NCI-H748 (cell line): ENCODE results near the gene TICAM2.

Source experiments
- DNase-seq: peaks from one replicate; lab custom pipeline; 2025; ENCODE audit not compliant: unreplicated experiment; lab: John Stamatoyannopoulos, UW

Gene TICAM2

GRCh38 chr5:115611873-115612272 is 9.6 kb upstream of the TICAM2 start:
- no peak for DNase-seq

- no peak for DNase-seq
Observed at GRCh38 chr5:115607935-115608334, 5.7 kb upstream of the TICAM2 start.

- DNase-seq, result no peak
Observed at GRCh38 chr5:115605436-115605835, 3.2 kb upstream of the TICAM2 start.

- DNase-seq, result peak; percentile 55
Observed at GRCh38 chr5:115602591-115603125, 379 bp upstream of the TICAM2 start.

DNA sequence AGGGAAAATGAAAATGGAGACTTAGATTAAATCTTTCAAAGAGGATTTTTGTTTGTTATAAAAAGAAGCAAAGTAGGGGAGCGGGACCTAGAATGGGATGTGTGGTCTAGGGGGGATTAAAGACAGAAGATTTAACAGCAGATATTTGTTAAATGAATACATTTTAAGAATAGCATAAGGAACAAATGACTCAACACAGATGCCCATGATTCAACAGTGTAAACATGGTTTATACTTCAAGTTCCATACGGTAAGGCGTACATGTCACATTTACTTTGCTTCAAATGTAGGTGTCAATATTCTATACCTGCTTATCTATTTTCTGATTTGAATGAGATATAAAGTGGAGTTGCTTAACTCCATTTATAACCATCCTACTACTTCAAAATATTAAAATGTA is 1.5 kb downstream of the TICAM2 start:
- DNase-seq, result no peak

GRCh38 chr5:115599924-115600323 is 2.4 kb downstream of the TICAM2 start:
- no peak for DNase-seq

DNA sequence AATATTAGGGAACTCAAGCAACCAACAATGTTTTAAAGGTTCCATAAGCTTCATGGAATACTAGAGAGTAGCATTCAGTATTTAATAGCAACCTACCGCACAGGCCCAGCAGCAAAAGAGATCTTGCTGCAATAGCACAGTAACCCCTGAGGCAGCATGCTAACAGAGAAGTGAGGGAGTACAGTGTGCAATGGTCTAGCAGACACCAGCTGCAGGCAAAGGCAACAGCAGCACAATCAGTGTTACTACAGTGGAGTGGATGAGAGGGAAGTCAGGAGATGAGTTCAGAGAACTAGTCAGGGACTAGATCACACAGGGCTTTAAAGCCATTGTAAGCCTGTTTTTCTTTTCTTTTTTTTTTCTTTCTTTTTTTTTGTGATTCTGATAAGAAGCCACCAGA is 2.8 kb downstream of the TICAM2 start:
- DNase-seq, result peak; percentile 2

- DNase-seq, result no peak
Observed at GRCh38 chr5:115594128-115595047, 7.9 kb downstream of the TICAM2 start.

DNA sequence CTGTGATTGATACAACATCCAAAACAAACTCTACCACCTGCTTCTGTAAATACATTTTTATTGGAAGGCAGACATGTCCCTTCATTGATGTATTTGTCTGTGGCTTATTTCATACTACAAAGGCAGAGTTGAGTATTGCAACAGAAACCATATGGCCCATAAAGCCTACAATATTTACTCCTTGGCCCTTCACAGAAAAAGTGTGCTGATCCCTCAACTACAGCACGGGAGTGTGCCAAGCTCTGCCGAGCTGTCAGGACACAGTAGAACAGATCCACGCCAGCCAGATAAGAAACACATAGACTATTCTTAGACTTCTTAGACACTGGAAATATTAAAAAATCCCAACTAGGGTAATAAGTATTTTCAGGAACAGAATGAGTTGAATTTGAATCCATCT is 13.2 kb downstream of the TICAM2 start:
- no peak for DNase-seq

DNA sequence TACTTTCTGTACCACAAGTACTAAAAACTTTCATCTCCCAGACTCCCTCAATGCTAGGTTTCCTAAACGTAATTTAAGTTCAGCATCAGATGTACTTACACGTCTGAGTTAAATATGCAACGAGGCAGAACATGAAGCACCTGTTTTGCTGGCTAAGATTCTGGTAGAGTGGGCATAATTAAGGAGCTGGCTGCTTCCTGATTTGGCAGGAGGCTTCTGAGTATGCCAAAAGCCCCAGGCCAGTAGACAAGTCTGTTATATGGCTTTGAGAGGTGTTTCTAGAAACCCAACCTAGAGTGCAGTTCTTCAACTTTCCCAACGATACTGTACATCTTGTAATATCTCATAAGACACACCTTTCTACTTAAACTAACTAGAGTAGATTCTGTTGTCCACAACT is 13.6 kb downstream of the TICAM2 start:
- no peak for DNase-seq

DNA sequence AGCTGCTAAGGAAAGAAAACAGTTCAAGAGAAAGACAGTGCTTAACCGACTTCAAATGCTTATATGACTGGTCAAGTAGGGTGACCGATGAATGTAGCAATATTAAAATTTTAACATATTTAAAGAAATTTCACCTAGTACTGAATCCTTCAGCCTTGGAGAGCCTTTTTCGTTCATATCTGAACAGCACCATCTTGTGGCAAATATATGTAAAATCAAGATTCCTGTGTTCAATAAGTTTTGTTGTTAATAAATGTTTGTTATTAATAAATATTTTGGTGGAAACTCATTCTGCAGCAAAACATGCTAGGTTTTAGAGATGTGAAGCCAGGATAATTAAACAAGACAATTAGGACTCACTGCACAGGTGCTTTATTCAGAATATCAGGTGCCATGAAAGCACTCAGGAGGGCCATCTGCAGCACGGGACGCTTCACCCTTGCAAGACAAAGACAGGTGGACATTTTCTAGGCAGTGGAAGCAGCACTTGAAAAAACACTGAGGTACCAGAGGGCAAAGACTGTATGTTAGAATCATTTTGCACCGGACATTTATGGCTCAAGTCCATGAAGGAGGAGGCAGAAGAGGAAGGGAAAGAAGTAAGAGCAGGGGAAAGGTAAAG is 15.6 kb downstream of the TICAM2 start:
- DNase-seq, result peak; percentile 35

DNA sequence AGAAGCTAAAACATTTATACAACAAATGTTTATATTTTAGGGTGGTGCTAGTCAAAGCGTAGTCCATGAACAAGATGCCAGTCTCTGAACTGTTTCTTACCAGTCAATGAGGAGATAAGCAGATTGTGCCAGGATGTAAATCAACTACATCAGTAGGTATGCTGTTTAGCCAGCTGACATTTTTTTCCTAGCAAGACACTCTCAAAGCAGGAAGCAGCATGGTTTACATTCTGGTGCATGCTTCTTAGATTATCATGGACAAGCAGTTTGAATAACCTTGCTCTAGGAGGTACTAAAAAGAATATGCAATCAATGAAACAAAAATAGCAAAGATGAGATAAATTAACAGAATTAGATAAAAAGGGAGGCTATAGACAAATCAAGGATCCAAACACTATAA is 17.0 kb downstream of the TICAM2 start:
- no peak for DNase-seq

GRCh38 chr5:115584501-115584900 is 17.8 kb downstream of the TICAM2 start:
- DNase-seq, result no peak

GRCh38 chr5:115583474-115583873 is 18.8 kb downstream of the TICAM2 start:
- DNase-seq, result no peak

DNA sequence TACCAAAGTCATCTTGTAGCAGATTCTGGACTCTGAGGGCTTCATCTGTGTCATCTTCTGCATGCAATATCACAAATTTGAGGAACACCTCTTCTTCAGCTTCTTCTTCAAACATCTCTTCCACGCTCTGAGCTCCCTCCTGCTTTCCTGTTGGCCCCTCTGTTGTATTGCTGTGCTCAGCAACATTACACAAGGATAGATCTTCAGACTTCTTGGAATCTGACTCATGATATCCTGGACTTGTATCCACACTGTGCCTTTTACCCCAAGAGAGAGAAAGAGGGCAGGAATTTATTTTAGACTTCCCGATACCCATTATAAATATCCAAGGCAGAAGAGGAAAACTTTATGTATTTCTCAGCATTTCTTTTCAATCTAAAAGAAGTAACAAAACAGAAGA is 21.3 kb downstream of the TICAM2 start:
- DNase-seq, result no peak

DNA sequence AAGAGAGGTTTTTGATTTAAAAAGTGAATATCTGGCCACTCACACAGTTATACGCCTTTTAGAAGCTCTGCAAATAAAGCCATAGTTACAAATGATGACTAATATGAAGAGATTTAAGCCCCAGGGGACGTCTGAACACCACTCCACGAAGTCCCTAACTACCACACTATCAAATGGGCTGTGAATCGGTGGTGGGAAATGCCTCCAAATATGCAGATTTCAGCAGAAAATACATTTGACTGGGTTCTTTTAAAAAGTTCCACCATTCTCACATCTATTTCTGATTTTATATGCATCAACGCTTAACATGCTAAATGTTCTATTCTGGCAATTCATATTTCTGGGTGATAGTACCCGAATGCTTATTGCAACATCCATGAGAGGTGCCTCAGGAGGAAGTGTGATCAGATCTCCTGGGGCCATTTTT is 22.5 kb downstream of the TICAM2 start:
- DNase-seq, result no peak

DNA sequence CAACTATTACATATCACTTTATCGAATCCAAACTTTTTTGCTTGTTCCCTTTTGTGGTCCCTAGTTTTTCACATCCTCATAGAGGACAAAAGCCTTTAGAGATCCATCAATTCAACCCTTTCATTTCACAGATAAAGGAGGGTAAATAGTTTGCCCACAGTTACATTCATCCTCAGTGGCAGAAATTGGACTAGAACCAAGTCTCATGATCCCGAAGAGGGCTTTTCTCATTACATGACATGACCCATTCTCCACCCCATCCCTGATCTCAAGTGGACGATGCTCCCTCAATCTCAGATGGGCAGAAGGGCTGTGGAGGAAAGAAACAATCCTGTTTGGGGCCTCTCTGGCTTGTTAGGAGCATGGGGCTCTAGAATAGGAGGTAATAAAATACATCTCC is 23.1 kb downstream of the TICAM2 start:
- DNase-seq, result no peak

GRCh38 chr5:115578657-115579056 is 23.6 kb downstream of the TICAM2 start:
- DNase-seq, result no peak

- DNase-seq, result no peak
Observed at GRCh38 chr5:115577741-115578140, 24.5 kb downstream of the TICAM2 start.

- no peak for DNase-seq
Observed at GRCh38 chr5:115577329-115577728, 24.9 kb downstream of the TICAM2 start.

- DNase-seq, result no peak
Observed at GRCh38 chr5:115575167-115576070, 26.9 kb downstream of the TICAM2 start.
